CD4-positive, alpha-beta T cell treated with Interleukin-12 subunit alpha and Interleukin-12 subunit beta, for 1 hour (primary cell): ENCODE measurements around the gene TSPAN31.
"Not testable (repeated sequence)": the region's sequence is repeated elsewhere in the genome, so short reads cannot be mapped to it uniquely, and the experiment has no call there.

Experiments used
- DNase-seq: peaks from one replicate; pipeline ENCODE4 v3.0.0-alpha.2; 2020

Gene TSPAN31

DNA sequence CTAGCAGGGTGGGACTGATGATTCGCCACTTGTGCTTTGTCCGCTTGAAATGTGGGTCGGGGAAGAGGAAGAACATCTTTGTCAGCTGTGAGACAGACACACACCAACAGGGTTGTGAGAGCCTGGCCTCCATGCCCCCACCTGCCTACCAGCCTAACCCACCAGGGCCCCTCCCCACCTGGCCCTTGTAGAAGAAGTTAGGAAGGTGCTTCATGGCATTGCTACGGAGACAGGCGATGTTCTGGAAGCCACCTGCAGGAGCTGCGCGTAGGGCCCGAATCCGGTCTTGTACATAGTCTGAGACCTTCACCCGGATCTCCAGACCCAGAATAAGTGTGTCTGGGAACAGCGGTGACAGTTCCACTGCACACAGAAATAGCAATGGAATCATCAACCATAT lies 24.8 kb downstream of the TSPAN31 start:
- DNase-seq: no peak

GRCh38 chr12:57770734-57771133 lies 25.9 kb downstream of the TSPAN31 start:
- no peak for DNase-seq

DNA sequence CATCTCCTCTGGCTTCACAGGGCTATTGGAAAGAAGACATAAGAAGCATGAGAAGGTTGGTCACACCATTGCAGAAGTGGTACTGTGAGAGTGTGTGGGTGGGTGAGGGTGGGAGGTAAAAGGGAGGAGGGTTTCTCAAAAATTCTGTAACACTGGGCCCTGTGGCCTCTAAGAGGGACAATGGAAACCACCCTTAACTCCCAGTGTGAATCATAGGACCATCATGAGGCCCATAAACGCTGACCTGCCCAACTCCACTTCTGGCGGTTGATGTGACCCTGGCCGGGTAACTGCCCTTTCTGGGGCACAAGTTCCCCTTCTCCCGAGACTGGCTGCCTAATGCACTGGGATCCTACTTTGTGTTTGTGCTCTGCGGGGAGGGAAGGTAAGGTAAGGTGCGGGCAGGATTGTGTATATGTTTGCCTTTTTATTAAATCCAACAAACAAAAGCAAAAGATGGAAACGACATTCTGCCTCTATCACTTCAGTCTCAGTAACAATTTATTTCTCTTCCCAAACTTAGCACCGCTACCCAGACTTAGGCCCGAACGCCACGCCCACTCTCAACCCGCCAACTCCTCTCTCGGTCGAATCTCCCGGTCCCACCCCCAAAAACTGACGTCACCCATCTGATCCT lies 26.5 kb downstream of the TSPAN31 start:
- DNase-seq: peak; percentile 85

- DNase-seq: peak; percentile 91
Observed at GRCh38 chr12:57771873-57772428, 27.1 kb downstream of the TSPAN31 start, which contains the start of gene METTL1. Gene METTL1 (minus strand): TSS chr12:57772105. CDS start chr12:57772083, 22 bp downstream.

- peak; percentile 33 for DNase-seq
Observed at GRCh38 chr12:57772429-57773322, 27.8 kb downstream of the TSPAN31 start, which contains the start of gene EEF1AKMT3. Gene EEF1AKMT3 (plus strand): TSS chr12:57772614. CDS start chr12:57772725, 111 bp downstream.

DNA sequence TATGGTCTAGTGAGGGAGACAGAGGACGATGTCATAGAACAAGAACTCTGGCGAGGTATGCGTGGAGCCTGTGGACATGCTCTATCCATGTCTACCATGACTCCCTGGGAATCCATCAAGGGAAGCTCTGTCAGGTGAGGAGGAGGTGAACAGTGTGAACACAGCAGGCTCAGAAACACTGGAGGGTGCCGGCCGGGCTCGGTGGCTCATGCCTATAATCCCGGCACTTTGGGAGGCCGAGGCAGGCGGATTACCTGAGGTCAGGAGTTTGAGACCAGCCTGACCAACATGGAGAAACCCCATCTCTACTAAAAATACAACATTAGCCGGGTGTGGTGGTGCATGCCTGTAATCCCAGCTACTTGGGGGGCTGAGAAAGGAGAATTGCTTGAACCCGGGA lies 29.8 kb downstream of the TSPAN31 start:
- not testable (repeated sequence) for DNase-seq

GRCh38 chr12:57775044-57775443 lies 30.2 kb downstream of the TSPAN31 start:
- DNase-seq: no peak

DNA sequence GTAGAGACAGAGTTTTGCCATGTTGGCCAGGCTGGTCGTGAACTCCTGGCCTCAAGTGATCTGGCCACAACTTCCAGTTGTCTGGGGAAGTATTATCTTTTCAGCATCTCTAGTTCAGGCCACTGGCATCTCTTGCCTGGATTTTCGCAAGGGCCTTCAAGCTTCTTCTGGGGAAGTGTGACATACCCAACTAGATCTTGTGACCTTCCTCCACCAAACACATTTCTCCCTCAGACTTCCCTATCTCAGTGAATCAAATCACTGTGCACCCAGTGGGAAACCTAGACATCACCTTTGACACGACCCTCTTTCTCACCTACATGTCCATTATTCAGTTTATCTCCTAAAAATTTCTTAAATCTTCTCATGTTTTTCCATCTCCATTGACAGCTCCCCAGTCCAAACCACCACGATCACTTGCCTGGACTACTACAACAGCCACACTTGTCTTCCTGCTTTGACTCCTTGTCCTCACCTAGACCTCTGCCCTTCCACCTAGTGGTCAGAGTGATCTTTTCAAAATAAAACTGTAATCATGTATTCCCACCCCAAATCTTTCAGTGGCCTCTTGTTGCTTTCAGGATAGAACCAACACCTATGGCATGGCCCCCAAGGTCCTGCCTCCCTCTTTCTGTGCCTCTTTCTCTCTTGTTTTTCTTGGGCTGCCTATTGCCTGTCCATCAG lies 30.9 kb downstream of the TSPAN31 start:
- no peak for DNase-seq

DNA sequence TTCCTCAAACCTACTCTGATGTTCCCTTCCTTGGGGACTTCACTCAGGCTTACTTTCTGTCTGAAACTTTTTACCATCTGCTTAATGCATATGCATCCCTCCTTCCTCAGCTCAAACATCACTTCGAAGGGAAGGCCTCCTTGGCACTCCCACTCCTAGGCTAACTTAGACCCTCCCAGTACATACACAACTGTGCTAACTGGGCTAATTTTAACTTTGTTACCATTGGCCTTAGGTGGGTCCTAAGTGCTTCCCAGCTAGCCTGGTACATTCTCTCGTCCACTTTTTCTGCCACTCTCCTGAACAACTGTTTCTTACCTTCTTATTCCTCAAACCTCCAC lies 31.4 kb downstream of the TSPAN31 start:
- no peak for DNase-seq

- DNase-seq: no peak
Observed at GRCh38 chr12:57777367-57777766, 32.5 kb downstream of the TSPAN31 start.

GRCh38 chr12:57777911-57778310 lies 33.1 kb downstream of the TSPAN31 start:
- DNase-seq: no peak

DNA sequence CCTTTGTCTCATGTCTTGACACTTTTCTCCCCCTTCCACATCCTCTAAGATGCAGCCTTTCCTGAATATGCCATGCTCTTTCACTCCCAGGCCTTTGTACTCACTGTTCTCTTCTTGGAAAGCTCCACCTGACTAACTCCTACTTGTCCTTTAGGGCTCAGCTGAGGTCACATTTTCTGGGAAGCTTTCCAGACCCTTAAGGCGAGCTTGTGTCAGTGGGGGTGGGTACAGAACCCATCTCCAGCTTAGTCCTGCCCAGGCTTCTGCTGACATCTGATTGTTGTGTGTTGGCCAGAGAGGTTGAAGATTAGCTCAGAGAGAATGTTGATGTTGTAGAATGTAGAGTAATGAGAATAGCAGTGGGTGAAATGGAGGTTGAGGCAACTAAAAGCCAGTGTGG lies 34.9 kb downstream of the TSPAN31 start:
- no peak for DNase-seq

- DNase-seq: no peak
Observed at GRCh38 chr12:57780284-57780897, 35.6 kb downstream of the TSPAN31 start.

GRCh38 chr12:57781244-57781643 lies 36.4 kb downstream of the TSPAN31 start:
- no peak for DNase-seq

- no peak for DNase-seq
Observed at GRCh38 chr12:57781801-57782200, 37.0 kb downstream of the TSPAN31 start.

GRCh38 chr12:57782243-57782607 lies 37.4 kb downstream of the TSPAN31 start:
- DNase-seq: no peak

DNA sequence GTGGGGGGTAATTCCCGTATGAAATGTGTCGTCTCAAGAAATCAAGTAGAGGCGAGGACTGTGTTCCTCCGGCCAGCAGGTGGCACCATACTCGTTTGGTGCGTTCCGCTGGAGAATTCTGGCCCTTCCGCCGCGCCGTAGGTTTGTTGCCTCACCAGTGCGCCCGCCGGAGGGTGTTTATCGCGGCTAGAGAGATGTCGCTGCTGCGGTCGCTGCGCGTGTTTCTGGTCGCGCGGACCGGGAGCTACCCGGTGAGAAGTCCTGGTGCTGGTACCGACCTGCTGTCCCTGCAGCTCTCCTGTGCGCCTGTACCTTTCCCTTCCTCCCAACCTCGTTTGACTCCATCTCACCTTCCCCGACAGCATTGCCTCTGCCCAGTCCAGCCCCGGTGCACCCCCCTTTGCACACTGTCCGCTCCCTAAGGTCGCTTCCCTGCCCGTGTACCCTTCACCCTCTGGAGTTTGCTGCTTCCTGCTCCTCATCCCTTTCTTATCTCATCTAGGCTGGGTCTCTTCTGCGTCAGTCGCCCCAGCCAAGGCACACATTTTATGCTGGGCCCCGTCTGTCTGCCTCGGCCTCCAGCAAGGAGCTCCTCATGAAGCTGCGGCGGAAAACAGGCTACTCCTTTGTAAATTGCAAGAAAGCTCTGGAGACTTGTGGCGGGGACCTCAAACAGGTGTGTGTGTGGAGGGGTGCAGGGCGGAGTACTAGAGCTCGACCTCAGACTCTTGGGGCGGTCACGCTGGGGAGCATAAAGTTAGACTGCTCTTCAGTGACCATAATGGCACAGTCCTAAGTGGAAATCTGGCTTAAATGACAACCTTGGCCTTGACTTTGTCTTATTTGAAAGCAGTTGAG lies 38.0 kb downstream of the TSPAN31 start, which contains the start of gene TSFM:
Gene TSFM, plus strand, starts transcription at position 180 of the 858 bp plus-strand sequence. Its CDS starts 15 bp downstream, at position 195.
- peak; percentile 97 for DNase-seq

DNA sequence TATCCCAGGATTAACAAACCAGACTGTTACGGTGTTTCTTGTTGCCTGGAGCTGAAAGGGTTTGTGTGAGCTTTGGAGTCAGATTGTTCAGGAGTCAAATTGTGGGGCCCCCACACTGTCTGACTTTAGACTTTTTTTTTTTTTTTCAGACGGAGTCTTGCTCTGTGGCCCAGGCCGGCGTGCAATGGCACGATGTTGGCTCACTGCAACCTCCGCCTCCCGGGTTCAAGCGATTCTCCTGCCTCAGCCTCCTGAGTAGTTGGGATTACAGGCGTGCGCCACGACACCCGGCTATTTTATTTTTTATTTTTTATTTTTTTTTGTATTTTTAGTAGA lies 38.6 kb downstream of the TSPAN31 start:
- no peak for DNase-seq

DNA sequence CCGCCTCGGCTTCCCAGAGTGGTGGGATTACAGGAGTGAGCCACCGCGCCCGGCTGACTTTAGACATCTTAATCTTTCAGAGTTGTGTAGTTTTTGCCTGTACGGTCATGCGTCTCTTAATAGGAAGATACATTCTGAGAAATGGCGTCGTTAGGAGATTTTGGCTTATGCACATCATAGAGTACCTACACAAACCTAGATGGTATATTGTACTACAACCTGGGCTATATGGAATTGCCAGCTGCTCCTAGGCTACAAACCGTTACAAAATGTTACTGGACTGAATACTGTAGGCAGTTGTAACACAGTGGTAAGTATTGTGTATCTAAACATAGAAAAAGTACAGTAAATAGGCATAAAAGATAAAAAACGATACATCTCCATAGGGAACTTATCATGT lies 39.0 kb downstream of the TSPAN31 start:
- DNase-seq: no peak

DNA sequence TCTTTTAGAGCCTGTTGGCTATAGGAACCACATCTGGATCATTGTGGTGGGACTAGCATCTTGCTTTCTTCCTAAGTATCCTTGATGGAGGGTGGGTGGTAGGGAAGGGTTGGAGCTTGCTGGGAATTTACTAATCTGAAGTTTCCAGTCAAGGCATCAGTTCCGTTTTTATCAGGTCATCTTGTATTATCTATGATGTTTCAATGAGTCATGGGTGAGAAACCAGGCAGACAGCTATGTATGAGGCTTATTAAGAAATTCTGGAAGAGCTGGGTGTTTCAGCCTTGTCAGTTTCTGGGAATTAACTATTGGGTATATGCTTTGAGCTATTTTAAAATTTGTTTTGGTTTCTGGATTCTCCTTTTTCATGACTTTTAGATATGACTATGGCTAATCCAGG lies 49.1 kb downstream of the TSPAN31 start:
- DNase-seq: no peak

DNA sequence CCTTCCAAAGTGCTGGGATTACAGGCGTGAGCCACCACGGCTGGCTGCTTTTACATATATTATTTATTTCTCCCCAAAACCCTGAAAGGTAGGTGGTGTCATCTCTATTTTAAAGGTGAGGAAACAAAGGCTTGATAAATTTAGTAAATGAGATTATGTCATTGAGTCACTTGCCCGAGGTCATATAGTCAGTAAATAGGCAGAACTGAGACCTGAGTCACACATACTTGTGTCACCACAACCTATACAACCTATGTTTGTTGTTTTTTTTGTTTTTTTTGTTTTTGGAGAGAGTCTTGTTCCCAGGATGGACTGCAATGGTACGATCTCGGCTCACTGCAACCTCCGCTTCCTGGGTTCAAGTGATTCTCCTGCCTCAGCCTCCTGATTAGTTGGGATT lies 50.5 kb downstream of the TSPAN31 start:
- DNase-seq: no peak

DNA sequence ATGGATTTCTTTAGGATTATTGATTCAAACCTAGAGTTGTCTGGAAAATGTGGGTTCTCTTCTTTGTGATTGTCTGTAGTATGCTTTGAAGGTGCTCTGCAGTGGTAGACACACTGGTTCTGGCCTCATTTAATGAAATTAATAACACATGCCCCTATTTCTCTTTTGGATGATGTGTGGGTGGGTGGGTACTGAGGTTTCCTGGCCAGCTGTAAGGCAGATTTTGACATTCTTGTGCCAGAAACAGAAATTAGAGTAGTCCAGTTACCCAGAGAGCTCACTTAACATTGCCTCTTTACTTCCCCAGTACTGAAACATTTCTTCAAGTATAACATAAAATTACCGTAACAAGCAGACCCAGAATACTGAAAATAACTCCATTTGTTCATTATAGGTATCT lies 52.2 kb downstream of the TSPAN31 start:
- DNase-seq: no peak
